HepG2 (cell line): ENCODE measurements around the gene COQ9. TPM values are rescaled to one million over a fixed set of nuclear protein-coding genes. Genes with fewer than 3 reads are reported as not detected.

ENCODE experiments used
- CAMTA2 ChIP-seq: sonication (generic); formaldehyde crosslinking; IDR thresholded peaks from 2 replicates; pipeline ENCODE4 v1.4.0; 2020; ENCODE audit warnings: mild to moderate bottlenecking, missing genetic modification reagents, borderline replicate concordance
- CC2D1A ChIP-seq: sonication (generic); formaldehyde crosslinking; IDR thresholded peaks from 2 replicates; pipeline ENCODE4 v1.8.1; 2023; ENCODE audit warnings: mild to moderate bottlenecking, missing genetic modification reagents
- DPF2 ChIP-seq: sonication (generic); formaldehyde crosslinking; IDR thresholded peaks from 2 replicates; pipeline ENCODE4 v1.4.0; 2020; ENCODE audit warnings: mild to moderate bottlenecking, low read depth, missing genetic modification reagents, borderline replicate concordance
- HES4 ChIP-seq: sonication (generic); formaldehyde crosslinking; IDR thresholded peaks from 2 replicates; pipeline ENCODE4 v1.9.0; 2021; ENCODE audit warnings: mild to moderate bottlenecking, missing genetic modification reagents, borderline replicate concordance
- HNF4G ChIP-seq, 2 experiments: sonication (generic) in 1 of 2; formaldehyde crosslinking in 1 of 2; IDR thresholded peaks; 2 replicates each; pipeline versions ENCODE4 v1.4.0 to v1.6.1; 2011 to 2020; ENCODE audit warnings: borderline replicate concordance in 2 of 2, low read depth in 2 of 2, mild to moderate bottlenecking in 2 of 2, low read length in 1 of 2, missing genetic modification reagents in 1 of 2, moderate library complexity in 1 of 2
- KLF9 ChIP-seq: IDR thresholded peaks from 2 replicates; pipeline ENCODE4 v1.6.1; 2016; ENCODE audit warnings: low read depth
- MAF1 ChIP-seq: sonication (generic); formaldehyde crosslinking; IDR thresholded peaks from 2 replicates; pipeline ENCODE4 v1.5.0; 2020; ENCODE audit warnings: missing genetic modification reagents, borderline replicate concordance
- MIER3 ChIP-seq: IDR thresholded peaks from 2 replicates; pipeline ENCODE4 v1.6.1; 2016; ENCODE audit warnings: missing compliant biosample characterization, borderline replicate concordance
- THYN1 ChIP-seq: sonication (generic); formaldehyde crosslinking; IDR thresholded peaks from 2 replicates; pipeline ENCODE4 v1.8.1; 2023; ENCODE audit warnings: low read depth, mild to moderate bottlenecking, moderate library complexity, missing genetic modification reagents, borderline replicate concordance
- ZMYM3 ChIP-seq: sonication (generic); formaldehyde crosslinking; IDR thresholded peaks from 2 replicates; pipeline ENCODE4 v1.5.1; 2020; ENCODE audit warnings: mild to moderate bottlenecking, missing genetic modification reagents
- ZNF160 ChIP-seq: sonication (generic); formaldehyde crosslinking; IDR thresholded peaks from 2 replicates; pipeline ENCODE4 v1.8.0; 2022; ENCODE audit warnings: mild to moderate bottlenecking, inconsistent platforms, missing genetic modification reagents
- ZNF720 ChIP-seq: sonication (generic); formaldehyde crosslinking; IDR thresholded peaks from 2 replicates; pipeline ENCODE4 v1.4.0; 2020; ENCODE audit warnings: missing genetic modification reagents
- polyA plus RNA-seq, 8 experiments: library from polyadenylated mRNA; depleted of rRNA in 3 of 8; stranded (reverse) in 7 of 8; unstranded in 1 of 8; fragments of >200 nt; fragmentation: Illumina TruSeq in 4 of 8; extraction: Trizol in 4 of 8; gene quantifications; 2 replicates each; pipeline versions ENCODE4 v1.2.1 to v1.2.3, GENCODE V29; 2011 to 2016; ENCODE audit warnings: low read depth in 4 of 8, missing spikeins in 1 of 8, mixed read lengths in 1 of 8; ENCODE audit not compliant: insufficient read depth in 1 of 8
- total RNA-seq, 5 experiments: library from RNA; depleted of rRNA; stranded (reverse); fragments of >200 nt; fragmentation: Illumina TruSeq; extraction: Trizol; gene quantifications; 2 replicates each; pipeline ENCODE4 v1.2.3, GENCODE V29; 2016; ENCODE audit warnings: low read depth in 1 of 5
- TF ChIP-seq, protein P1 (sequence below): sonication (generic); formaldehyde crosslinking; IDR thresholded peaks from 2 replicates; pipeline ENCODE4 v1.5.0; 2020; ENCODE audit warnings: missing genetic modification reagents
- TF ChIP-seq, protein P2 (sequence below), 2 experiments: fragments of 450-650 bp in 1 of 2; sonication (generic) in 1 of 2; formaldehyde crosslinking; IDR thresholded peaks; 2 replicates each; pipeline versions ENCODE4 v1.5.0 to v1.8.0; 2020 to 2022; ENCODE audit warnings: mild to moderate bottlenecking in 1 of 2, missing genetic modification reagents in 1 of 2
- TF ChIP-seq, protein P3 (sequence below): sonication (generic); formaldehyde crosslinking; IDR thresholded peaks from 2 replicates; pipeline ENCODE4 v1.5.0; 2020; ENCODE audit warnings: mild to moderate bottlenecking, missing genetic modification reagents
- TF ChIP-seq, protein P4 (sequence below): sonication (generic); formaldehyde crosslinking; IDR thresholded peaks from 2 replicates; pipeline ENCODE4 v1.5.0; 2020; ENCODE audit warnings: mild to moderate bottlenecking, missing genetic modification reagents, borderline replicate concordance
- TF ChIP-seq, protein P5 (sequence below): sonication (generic); formaldehyde crosslinking; conservative IDR thresholded peaks from 2 replicates; pipeline ENCODE4 v1.8.0; 2022; ENCODE audit warnings: missing genetic modification reagents

COQ9 gene
- total and polyA plus RNA-seq, 2 of the 13 experiments (the other 11 are each of a cell fraction or from before 2014, with no cell fraction given) = 57.5 to 108 TPM

DNA sequence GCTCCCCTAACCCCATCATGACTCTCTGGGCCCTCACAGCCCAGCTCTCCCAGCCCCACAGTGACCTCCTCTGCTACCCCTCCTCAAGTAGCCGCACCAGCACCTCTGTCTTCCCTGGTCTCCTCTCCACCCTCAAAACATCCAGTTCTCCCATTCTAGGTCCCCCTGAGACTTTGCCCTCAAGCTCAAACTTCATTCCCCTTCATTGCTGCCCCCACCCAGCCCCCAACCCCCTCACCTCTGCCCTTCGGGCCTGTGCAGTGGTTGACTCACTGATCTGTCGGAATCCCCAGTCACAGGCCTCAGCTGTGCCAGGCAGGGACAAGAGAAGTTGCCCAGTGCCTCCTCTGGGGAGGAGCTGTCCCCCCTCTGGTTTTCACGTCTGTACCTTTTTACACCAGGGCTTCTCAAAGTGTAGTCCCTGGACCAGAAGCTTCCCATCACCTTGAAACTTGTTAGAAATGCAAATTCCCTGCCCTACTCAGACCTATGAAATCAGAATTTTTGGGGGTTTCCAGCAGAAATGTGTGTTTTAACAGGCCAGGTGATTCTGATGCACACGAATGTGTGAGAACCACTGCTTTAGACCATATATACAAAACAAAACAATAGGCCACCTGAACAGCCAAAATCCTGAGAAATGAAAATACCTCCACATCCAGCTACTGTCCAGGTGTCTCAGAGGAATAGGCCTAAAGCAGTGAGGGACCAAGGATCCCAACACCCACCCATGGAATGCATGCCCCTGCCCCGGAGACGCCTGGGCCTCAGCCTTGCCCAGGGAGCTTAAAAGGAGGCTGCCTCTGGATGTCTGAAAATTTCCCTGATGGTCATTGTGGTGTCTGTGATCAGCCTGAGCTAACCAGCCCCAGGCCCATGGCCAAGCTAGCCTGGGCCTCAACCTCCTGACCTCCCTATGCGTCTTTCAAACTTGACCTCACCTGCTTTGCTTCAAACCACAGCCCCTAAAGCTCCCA, 39.9 kb downstream of the COQ9 start (continued):
- TF ChIP-seq DPF2 (CRISPR knock-in tag) = no peak
- no peak for TF ChIP-seq ZMYM3 (CRISPR knock-in tag)
- TF ChIP-seq CAMTA2 (CRISPR knock-in tag) = no peak
- no peak for TF ChIP-seq ZNF160 (CRISPR knock-in tag)
- TF ChIP-seq MAF1 = no peak
- TF ChIP-seq, protein P1, sequence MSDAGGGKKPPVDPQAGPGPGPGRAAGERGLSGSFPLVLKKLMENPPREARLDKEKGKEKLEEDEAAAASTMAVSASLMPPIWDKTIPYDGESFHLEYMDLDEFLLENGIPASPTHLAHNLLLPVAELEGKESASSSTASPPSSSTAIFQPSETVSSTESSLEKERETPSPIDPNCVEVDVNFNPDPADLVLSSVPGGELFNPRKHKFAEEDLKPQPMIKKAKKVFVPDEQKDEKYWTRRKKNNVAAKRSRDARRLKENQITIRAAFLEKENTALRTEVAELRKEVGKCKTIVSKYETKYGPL (CRISPR knock-in tag) = no peak
- peak; percentile 40 for TF ChIP-seq HNF4G (IDR thresholded peaks at IDR 0.05; ENCODE audit: borderline replicate concordance, low read depth, low read length)
- no peak for TF ChIP-seq HNF4G (CRISPR knock-in tag; IDR thresholded peaks at IDR 0.05; ENCODE audit: borderline replicate concordance, low read depth)
- TF ChIP-seq THYN1 = no peak
- TF ChIP-seq CC2D1A = no peak
- no peak for TF ChIP-seq MIER3 (CRISPR knock-in tag)
- TF ChIP-seq ZNF720 (CRISPR knock-in tag) = no peak
- TF ChIP-seq, protein P2, sequence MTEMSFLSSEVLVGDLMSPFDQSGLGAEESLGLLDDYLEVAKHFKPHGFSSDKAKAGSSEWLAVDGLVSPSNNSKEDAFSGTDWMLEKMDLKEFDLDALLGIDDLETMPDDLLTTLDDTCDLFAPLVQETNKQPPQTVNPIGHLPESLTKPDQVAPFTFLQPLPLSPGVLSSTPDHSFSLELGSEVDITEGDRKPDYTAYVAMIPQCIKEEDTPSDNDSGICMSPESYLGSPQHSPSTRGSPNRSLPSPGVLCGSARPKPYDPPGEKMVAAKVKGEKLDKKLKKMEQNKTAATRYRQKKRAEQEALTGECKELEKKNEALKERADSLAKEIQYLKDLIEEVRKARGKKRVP (CRISPR knock-in tag; IDR thresholded peaks at IDR 0.05) = peak in 1 of 2 experiments; percentile 26; a peak in 1 of 4 replicates
- TF ChIP-seq, protein P3, sequence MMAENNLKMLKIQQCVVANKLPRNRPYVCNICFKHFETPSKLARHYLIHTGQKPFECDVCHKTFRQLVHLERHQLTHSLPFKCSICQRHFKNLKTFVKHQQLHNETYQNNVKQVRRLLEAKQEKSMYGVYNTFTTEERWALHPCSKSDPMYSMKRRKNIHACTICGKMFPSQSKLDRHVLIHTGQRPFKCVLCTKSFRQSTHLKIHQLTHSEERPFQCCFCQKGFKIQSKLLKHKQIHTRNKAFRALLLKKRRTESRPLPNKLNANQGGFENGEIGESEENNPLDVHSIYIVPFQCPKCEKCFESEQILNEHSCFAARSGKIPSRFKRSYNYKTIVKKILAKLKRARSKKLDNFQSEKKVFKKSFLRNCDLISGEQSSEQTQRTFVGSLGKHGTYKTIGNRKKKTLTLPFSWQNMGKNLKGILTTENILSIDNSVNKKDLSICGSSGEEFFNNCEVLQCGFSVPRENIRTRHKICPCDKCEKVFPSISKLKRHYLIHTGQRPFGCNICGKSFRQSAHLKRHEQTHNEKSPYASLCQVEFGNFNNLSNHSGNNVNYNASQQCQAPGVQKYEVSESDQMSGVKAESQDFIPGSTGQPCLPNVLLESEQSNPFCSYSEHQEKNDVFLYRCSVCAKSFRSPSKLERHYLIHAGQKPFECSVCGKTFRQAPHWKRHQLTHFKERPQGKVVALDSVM (CRISPR knock-in tag) = 0 out of 2 replicates have a peak, but pooled peaks have one; percentile 8
- TF ChIP-seq, protein P4, sequence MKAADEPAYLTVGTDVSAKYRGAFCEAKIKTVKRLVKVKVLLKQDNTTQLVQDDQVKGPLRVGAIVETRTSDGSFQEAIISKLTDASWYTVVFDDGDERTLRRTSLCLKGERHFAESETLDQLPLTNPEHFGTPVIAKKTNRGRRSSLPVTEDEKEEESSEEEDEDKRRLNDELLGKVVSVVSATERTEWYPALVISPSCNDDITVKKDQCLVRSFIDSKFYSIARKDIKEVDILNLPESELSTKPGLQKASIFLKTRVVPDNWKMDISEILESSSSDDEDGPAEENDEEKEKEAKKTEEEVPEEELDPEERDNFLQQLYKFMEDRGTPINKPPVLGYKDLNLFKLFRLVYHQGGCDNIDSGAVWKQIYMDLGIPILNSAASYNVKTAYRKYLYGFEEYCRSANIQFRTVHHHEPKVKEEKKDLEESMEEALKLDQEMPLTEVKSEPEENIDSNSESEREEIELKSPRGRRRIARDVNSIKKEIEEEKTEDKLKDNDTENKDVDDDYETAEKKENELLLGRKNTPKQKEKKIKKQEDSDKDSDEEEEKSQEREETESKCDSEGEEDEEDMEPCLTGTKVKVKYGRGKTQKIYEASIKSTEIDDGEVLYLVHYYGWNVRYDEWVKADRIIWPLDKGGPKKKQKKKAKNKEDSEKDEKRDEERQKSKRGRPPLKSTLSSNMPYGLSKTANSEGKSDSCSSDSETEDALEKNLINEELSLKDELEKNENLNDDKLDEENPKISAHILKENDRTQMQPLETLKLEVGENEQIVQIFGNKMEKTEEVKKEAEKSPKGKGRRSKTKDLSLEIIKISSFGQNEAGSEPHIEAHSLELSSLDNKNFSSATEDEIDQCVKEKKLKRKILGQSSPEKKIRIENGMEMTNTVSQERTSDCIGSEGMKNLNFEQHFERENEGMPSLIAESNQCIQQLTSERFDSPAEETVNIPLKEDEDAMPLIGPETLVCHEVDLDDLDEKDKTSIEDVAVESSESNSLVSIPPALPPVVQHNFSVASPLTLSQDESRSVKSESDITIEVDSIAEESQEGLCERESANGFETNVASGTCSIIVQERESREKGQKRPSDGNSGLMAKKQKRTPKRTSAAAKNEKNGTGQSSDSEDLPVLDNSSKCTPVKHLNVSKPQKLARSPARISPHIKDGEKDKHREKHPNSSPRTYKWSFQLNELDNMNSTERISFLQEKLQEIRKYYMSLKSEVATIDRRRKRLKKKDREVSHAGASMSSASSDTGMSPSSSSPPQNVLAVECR (CRISPR knock-in tag) = no peak
- TF ChIP-seq HES4 = no peak
- TF ChIP-seq, protein P5, sequence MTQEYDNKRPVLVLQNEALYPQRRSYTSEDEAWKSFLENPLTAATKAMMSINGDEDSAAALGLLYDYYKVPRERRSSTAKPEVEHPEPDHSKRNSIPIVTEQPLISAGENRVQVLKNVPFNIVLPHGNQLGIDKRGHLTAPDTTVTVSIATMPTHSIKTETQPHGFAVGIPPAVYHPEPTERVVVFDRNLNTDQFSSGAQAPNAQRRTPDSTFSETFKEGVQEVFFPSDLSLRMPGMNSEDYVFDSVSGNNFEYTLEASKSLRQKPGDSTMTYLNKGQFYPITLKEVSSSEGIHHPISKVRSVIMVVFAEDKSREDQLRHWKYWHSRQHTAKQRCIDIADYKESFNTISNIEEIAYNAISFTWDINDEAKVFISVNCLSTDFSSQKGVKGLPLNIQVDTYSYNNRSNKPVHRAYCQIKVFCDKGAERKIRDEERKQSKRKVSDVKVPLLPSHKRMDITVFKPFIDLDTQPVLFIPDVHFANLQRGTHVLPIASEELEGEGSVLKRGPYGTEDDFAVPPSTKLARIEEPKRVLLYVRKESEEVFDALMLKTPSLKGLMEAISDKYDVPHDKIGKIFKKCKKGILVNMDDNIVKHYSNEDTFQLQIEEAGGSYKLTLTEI (CRISPR knock-in tag) = no peak
- no peak for TF ChIP-seq KLF9 (CRISPR knock-in tag)
